Ovary (tissue), 9 donors: ENCODE measurements around the gene LRRK2. TPM values are rescaled to one million over a fixed set of nuclear protein-coding genes. Genes with fewer than 3 reads are reported as not detected.

Source experiments
- DNase-seq, 5 donors: peaks; one replicate each; pipeline ENCODE4 v3.0.0-alpha.2; 2019 to 2020
- H3K27ac ChIP-seq, 2 donors: fragments of 200-600 bp; one replicate each; pipeline versions ENCODE4 v1.5.1 to v1.8.0; 2019 to 2022
- H3K27me3 ChIP-seq: fragments of 200-600 bp; one replicate; pipeline ENCODE4 v1.8.0; 2022
- H3K36me3 ChIP-seq: fragments of 200-600 bp; sonication (generic); one replicate; pipeline ENCODE4 v1.5.1; 2019
- H3K4me1 ChIP-seq: one replicate; pipeline ENCODE4 v1.8.1; 2013; ENCODE audit warnings: mild to moderate bottlenecking, moderate library complexity; ENCODE audit not compliant: insufficient read depth
- H3K4me3 ChIP-seq: fragments of 200-600 bp; sonication (generic); one replicate; pipeline ENCODE4 v1.5.1; 2017
- H3K9me3 ChIP-seq, 2 donors: fragments of 200-600 bp in 1 of 2; sonication (generic) in 1 of 2; one replicate each; pipeline versions ENCODE4 v1.5.1 to v1.8.1; 2013 to 2019; ENCODE audit warnings: mild to moderate bottlenecking in 1 of 2, moderate library complexity in 1 of 2
- CTCF ChIP-seq, 3 donors: fragments of 450-650 bp in 2 of 3; fragments of 200-600 bp in 1 of 3; IDR thresholded peaks; one replicate each; pipeline versions ENCODE4 v1.5.1 to v1.8.0; 2016 to 2022; ENCODE audit warnings: antibody characterized with exemption in 3 of 3, mild to moderate bottlenecking in 1 of 3
- EP300 ChIP-seq: sonication (generic); formaldehyde crosslinking; IDR thresholded peaks from one replicate; pipeline ENCODE4 v1.6.1; 2017; ENCODE audit warnings: antibody characterized with exemption
- POLR2A ChIP-seq: fragments of 450-650 bp; IDR thresholded peaks from one replicate; pipeline ENCODE4 v1.6.1; 2017; ENCODE audit warnings: antibody characterized with exemption, mild to moderate bottlenecking, moderate library complexity
- WGBS, 3 donors: extraction: QIAGEN DNeasy Blood & Tissue Kit in 1 of 3; methylation state at CpG; one replicate each; pipeline versions ENCODE4 v1.1.5 to v1.1.7; 2013 to 2017; 5-methylcytosine and 5-hydroxymethylcytosine counted together
- intact Hi-C, 4 donors: fragments of 100-400 bp; cut with DNase I; formaldehyde crosslinking; loops; one replicate each; pipeline versions ENCODE4 v1.11.0 to v1.15.1; 2022 to 2023
- polyA plus RNA-seq, 2 donors: library from polyadenylated mRNA; stranded (reverse); fragments of 200-250 nt in 1 of 2; fragments of 350-450 nt in 1 of 2; fragmentation: Illumina TruSeq in 1 of 2; extraction: RNeasy Lipid Tissue Mini Kit (QIAGEN cat#74804) in 1 of 2; gene quantifications; one replicate each; pipeline ENCODE4 v1.2.3, GENCODE V29; 2013 to 2014
- total RNA-seq, 7 donors: library from RNA; depleted of rRNA in 2 of 7; stranded (reverse); fragments of >200 nt in 2 of 7; fragmentation: NEBNext Ultra II Directional in 3 of 7; extraction: Animal tissue kit (Norgen Biotek cat#: 25700) in 3 of 7; gene quantifications; one replicate each; pipeline versions ENCODE4 v1.1.0 to v1.2.4, GENCODE V29; 2016 to 2023
- donor health status: DM: no; HTN: no; CAD: no; lungs with moderate emphysema.
- donor health status: DM: no; HTN: no; CAD: no.
- donor health status: Bipolar disorder and iron deficiency.
- donor health status: DM: yes; HTN: yes; CAD: no.
- donor health status: DM: no; HTN: no; CAD: no.
- donor health status: DM: yes; HTN: yes; CAD: no.

LRRK2 gene
- total and polyA plus RNA-seq, 9 donors, result 8.1 to 19.7 (median 12.6) TPM

DNA sequence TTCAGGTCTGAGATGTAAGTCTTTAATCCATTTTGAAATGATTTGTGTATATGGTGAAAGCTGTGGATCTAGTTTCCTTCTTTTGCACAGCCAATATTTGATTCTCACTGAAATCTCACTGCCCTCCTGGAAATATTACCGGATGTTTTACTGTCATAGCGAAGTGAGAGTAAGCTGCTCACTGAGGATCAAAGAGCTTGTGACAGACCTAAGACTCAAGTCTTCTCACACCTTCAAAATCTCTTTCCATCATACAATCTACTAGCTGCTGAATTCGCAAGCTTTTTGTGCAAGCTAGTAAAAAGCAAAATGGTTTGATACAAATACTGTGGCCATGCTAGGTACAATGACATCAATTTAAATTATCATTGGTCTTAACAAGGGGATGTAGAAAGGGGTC lies 3.9 kb downstream of the LRRK2 start:
- peaks cover 1% of the 10 kb centered on the region for H3K4me1 ChIP-seq
- no peak overlapping the region for H3K4me3 ChIP-seq
- H3K27me3 ChIP-seq, result no peaks in the 10 kb centered on the region
- intact Hi-C loops, result no loop called here
- H3K9me3 ChIP-seq, result no peaks in the 10 kb centered on the region
- WGBS, 3 donors, result 84 to 95% (median 91%) methylated on average over 3 of the region's 3 CpGs
- DNase-seq, result no peak
- no peak overlapping the region for H3K27ac ChIP-seq
- H3K36me3 ChIP-seq, result no peaks in the 10 kb centered on the region
- TF ChIP-seq EP300 (no peak), POLR2A (no peak), CTCF (IDR thresholded peaks at IDR 0.05) (no peak)

GRCh38 chr12:40229690-40230651 lies 5.2 kb downstream of the LRRK2 start:
- no peaks in the 10 kb centered on the region for H3K27me3 ChIP-seq
- no peaks in the 10 kb centered on the region for H3K9me3 ChIP-seq
- intact Hi-C loops, result no loop called here
- H3K36me3 ChIP-seq, result no peaks in the 10 kb centered on the region
- no peak for TF ChIP-seq POLR2A
- TF ChIP-seq EP300, result no peak
- DNase-seq, result no peak
- no peak overlapping the region for H3K27ac ChIP-seq
- peaks cover 1% of the 10 kb centered on the region for H3K4me1 ChIP-seq
- WGBS, 3 donors, result 84 to 91% (median 88%) methylated on average over 10 of the region's 10 CpGs
- no peak overlapping the region for H3K4me3 ChIP-seq

- Histone ChIP-seq H3K4me3 (no peak overlapping the region), H3K36me3 (no peaks in the 10 kb centered on the region), H3K4me1 (no peaks in the 10 kb centered on the region), H3K27ac (no peak overlapping the region), H3K9me3 (no peaks in the 10 kb centered on the region), H3K27me3 (no peaks in the 10 kb centered on the region)
- no peak for TF ChIP-seq CTCF (IDR thresholded peaks at IDR 0.05)
- WGBS, 3 donors, result 85 to 87% (median 86%) methylated on average over 1 of the region's 1 CpG
- no peak for DNase-seq
- intact Hi-C loops, result no loop called here
These were observed 7.8 kb downstream of the LRRK2 start for GRCh38 chr12:40232602-40233001.

- 90 to 91% (median 90%) methylated on average over 3 of the region's 3 CpGs for WGBS, 3 donors
- Histone ChIP-seq H3K36me3 (no peaks in the 10 kb centered on the region), H3K27ac (no peak overlapping the region), H3K9me3 (no peaks in the 10 kb centered on the region), H3K4me1 (no peaks in the 10 kb centered on the region), H3K27me3 (no peaks in the 10 kb centered on the region), H3K4me3 (no peak overlapping the region)
- intact Hi-C loops, result no loop called here
- DNase-seq, result no peak
- no peak for TF ChIP-seq POLR2A
- no peak for TF ChIP-seq EP300
- no peak for TF ChIP-seq CTCF (IDR thresholded peaks at IDR 0.05)
These were observed 9.1 kb downstream of the LRRK2 start for GRCh38 chr12:40233741-40234367.
